Measurements from ENCODE around the gene CYBRD1.
"Not testable (repeated sequence)": the region's sequence is repeated elsewhere in the genome, so short reads cannot be mapped to it uniquely, and the experiment has no call there.

CYBRD1 gene

GRCh38 chr2:171522052-171522787 lies at the start of gene CYBRD1:
Gene CYBRD1 (plus strand): TSS chr2:171522474. CDS start chr2:171522546, 72 bp downstream.
- no peak for DNase-seq

- DNase-seq = no peak
These were observed 46.3 kb upstream of the CYBRD1 start for GRCh38 chr2:171475979-171476378.

- DNase-seq = no peak
These were observed 43.9 kb upstream of the CYBRD1 start for GRCh38 chr2:171478345-171478744.

- DNase-seq = no peak
These were observed 43.0 kb upstream of the CYBRD1 start for GRCh38 chr2:171479154-171479814.

- DNase-seq = no peak
These were observed 41.4 kb upstream of the CYBRD1 start for GRCh38 chr2:171480908-171481307.

- DNase-seq = no peak
These were observed 40.0 kb upstream of the CYBRD1 start for GRCh38 chr2:171482308-171482707.

GRCh38 chr2:171482877-171483276 lies 39.4 kb upstream of the CYBRD1 start:
- DNase-seq = no peak

- no peak for DNase-seq
These were observed 38.5 kb upstream of the CYBRD1 start for GRCh38 chr2:171483793-171484192.

- no peak for DNase-seq
These were observed 37.2 kb upstream of the CYBRD1 start for GRCh38 chr2:171485116-171485515.

- DNase-seq = no peak
These were observed 35.1 kb upstream of the CYBRD1 start for GRCh38 chr2:171487201-171487600.

GRCh38 chr2:171487803-171488259 lies 34.4 kb upstream of the CYBRD1 start:
- no peak for DNase-seq

GRCh38 chr2:171490577-171490976 lies 31.7 kb upstream of the CYBRD1 start:
- DNase-seq = no peak

GRCh38 chr2:171491292-171491691 lies 31.0 kb upstream of the CYBRD1 start:
- DNase-seq = no peak

GRCh38 chr2:171492664-171493063 lies 29.6 kb upstream of the CYBRD1 start:
- no peak for DNase-seq

- not testable (repeated sequence) for DNase-seq
These were observed 24.6 kb upstream of the CYBRD1 start for GRCh38 chr2:171497664-171498063.

- no peak for DNase-seq
These were observed 16.9 kb upstream of the CYBRD1 start for GRCh38 chr2:171505374-171505773.

- no peak for DNase-seq
These were observed 12.1 kb upstream of the CYBRD1 start for GRCh38 chr2:171509945-171510731.

GRCh38 chr2:171512014-171512413 lies 10.3 kb upstream of the CYBRD1 start:
- no peak for DNase-seq

GRCh38 chr2:171512683-171513195 lies 9.5 kb upstream of the CYBRD1 start:
- no peak for DNase-seq

GRCh38 chr2:171513719-171514160 lies 8.5 kb upstream of the CYBRD1 start:
- DNase-seq = no peak

GRCh38 chr2:171514908-171515582 lies 7.2 kb upstream of the CYBRD1 start:
- no peak for DNase-seq

- DNase-seq = no peak
These were observed 6.5 kb upstream of the CYBRD1 start for GRCh38 chr2:171515672-171516298.
